Measurements from ENCODE around the gene SYK.

DNA sequence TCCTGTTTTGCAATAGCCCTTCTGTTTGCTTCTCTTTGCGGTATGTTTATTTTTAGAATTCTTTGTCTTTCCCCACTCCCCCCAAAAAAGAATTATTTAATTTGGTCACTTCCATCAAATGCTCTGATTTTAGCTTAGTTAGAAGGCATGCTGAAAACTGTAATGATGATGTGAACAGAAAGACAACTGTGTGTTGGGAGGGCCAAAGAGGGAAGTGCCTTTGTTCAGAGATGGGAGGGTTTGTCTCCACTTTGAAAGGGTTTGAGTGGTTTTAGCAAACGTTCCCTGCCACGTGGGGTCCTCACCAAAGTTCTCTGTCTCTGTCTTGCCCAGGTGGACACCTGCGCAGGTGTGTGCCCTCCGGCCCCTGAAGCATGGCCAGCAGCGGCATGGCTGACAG, 41.9 kb downstream of the SYK start:
- no peak for TF ChIP-seq PRDM4 (tag by site-specific recombination; IDR thresholded peaks at IDR 0.05)
- TF ChIP-seq ZNF785 (tag by site-specific recombination; IDR thresholded peaks at IDR 0.05) = no peak
- TF ChIP-seq, protein P1, sequence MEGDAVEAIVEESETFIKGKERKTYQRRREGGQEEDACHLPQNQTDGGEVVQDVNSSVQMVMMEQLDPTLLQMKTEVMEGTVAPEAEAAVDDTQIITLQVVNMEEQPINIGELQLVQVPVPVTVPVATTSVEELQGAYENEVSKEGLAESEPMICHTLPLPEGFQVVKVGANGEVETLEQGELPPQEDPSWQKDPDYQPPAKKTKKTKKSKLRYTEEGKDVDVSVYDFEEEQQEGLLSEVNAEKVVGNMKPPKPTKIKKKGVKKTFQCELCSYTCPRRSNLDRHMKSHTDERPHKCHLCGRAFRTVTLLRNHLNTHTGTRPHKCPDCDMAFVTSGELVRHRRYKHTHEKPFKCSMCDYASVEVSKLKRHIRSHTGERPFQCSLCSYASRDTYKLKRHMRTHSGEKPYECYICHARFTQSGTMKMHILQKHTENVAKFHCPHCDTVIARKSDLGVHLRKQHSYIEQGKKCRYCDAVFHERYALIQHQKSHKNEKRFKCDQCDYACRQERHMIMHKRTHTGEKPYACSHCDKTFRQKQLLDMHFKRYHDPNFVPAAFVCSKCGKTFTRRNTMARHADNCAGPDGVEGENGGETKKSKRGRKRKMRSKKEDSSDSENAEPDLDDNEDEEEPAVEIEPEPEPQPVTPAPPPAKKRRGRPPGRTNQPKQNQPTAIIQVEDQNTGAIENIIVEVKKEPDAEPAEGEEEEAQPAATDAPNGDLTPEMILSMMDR (tag by site-specific recombination; IDR thresholded peaks at IDR 0.05) = no peak
- no peak for TF ChIP-seq ZNF114 (tag by site-specific recombination; IDR thresholded peaks at IDR 0.05)
- TF ChIP-seq HOXA7 (CRISPR knock-in tag; IDR thresholded peaks at IDR 0.05; ENCODE audit: borderline replicate concordance) = no peak
- no peak for TF ChIP-seq ZBTB1 (tag by site-specific recombination; IDR thresholded peaks at IDR 0.05)

Data from HEK293 (cell line).